Gastroesophageal sphincter (tissue), 3 donors: Measurements from ENCODE around the gene SSBP2.

ENCODE experiments used
- CTCF ChIP-seq, 4 experiments: fragments of 200-600 bp in 2 of 4; fragments of 450-650 bp in 2 of 4; sonication (generic) in 1 of 4; IDR thresholded peaks; one replicate each; pipeline ENCODE4 v1.5.1; 2017 to 2019; ENCODE audit warnings: antibody characterized with exemption in 4 of 4, mild to moderate bottlenecking in 2 of 4, moderate library complexity in 2 of 4
- EP300 ChIP-seq: sonication (generic); formaldehyde crosslinking; IDR thresholded peaks from one replicate; pipeline ENCODE4 v1.6.1; 2017; ENCODE audit warnings: antibody characterized with exemption, mild to moderate bottlenecking
- POLR2A ChIP-seq, 2 donors: fragments of 450-650 bp; IDR thresholded peaks; one replicate each; pipeline ENCODE4 v1.6.1; 2017; ENCODE audit warnings: antibody characterized with exemption in 2 of 2, mild to moderate bottlenecking in 2 of 2, moderate library complexity in 1 of 2
- POLR2AphosphoS5 ChIP-seq: sonication (generic); formaldehyde crosslinking; IDR thresholded peaks from one replicate; pipeline ENCODE4 v1.6.1; 2017; ENCODE audit warnings: antibody characterized with exemption

GRCh38 chr5:81601919-81602318 lies 149.0 kb downstream of the SSBP2 start:
- TF ChIP-seq CTCF (IDR thresholded peaks at IDR 0.05) (no peak), POLR2AphosphoS5 (no peak), EP300 (no peak), POLR2A (IDR thresholded peaks at IDR 0.05) (no peak)
